GM23338 (cell line): ENCODE results near the gene PTK6. TPM values are rescaled to one million over a fixed set of nuclear protein-coding genes. Genes with fewer than 3 reads are reported as not detected.

Experiments
- ATAC-seq: fragments of 200-7000 bp; cut with Tn5 transposase; 3 replicates; pipeline ENCODE4 v1.9.1; 2020
- DNase-seq: peaks from one replicate; pipeline ENCODE4 v3.0.0-alpha.2; 2015; ENCODE audit warnings: low spot score
- H2AFZ ChIP-seq: fragments of 200-600 bp; sonication (generic); 2 replicates; pipeline ENCODE4 v1.8.0; 2016; ENCODE audit warnings: antibody characterized with exemption, mild to moderate bottlenecking, moderate library complexity
- H3F3A ChIP-seq: fragments of 200-600 bp; sonication (generic); replicated peaks from 2 replicates; pipeline ENCODE4 v1.8.0; 2017; ENCODE audit warnings: antibody characterized with exemption, mixed run types, low read depth
- H3K27ac ChIP-seq: fragments of 200-600 bp; sonication (generic); 2 replicates; pipeline ENCODE4 v1.6.1; 2016; ENCODE audit warnings: low read depth
- H3K27me3 ChIP-seq: fragments of 200-600 bp; sonication (generic); 2 replicates; pipeline ENCODE4 v1.8.0; 2016; ENCODE audit warnings: mild to moderate bottlenecking, mixed run types, moderate library complexity; ENCODE audit not compliant: insufficient read depth
- H3K36me3 ChIP-seq: fragments of 200-600 bp; sonication (generic); 2 replicates; pipeline ENCODE4 v1.8.0; 2016; ENCODE audit warnings: mild to moderate bottlenecking; ENCODE audit not compliant: insufficient read depth
- H3K4me1 ChIP-seq: fragments of 200-600 bp; sonication (generic); 2 replicates; pipeline ENCODE4 v1.8.0; 2016; ENCODE audit warnings: mild to moderate bottlenecking, moderate library complexity; ENCODE audit not compliant: insufficient read depth
- H3K4me2 ChIP-seq: fragments of 200-600 bp; sonication (generic); 2 replicates; pipeline ENCODE4 v1.7.1; 2017; ENCODE audit warnings: mixed run types
- H3K4me3 ChIP-seq: fragments of 200-600 bp; sonication (generic); 2 replicates; pipeline ENCODE4 v1.6.1; 2016; ENCODE audit warnings: mixed run types
- H3K79me2 ChIP-seq: fragments of 200-600 bp; sonication (generic); replicated peaks from 2 replicates; pipeline ENCODE4 v1.8.0; 2017; ENCODE audit warnings: mild to moderate bottlenecking; ENCODE audit not compliant: insufficient read depth
- H3K9me2 ChIP-seq: fragments of 200-600 bp; sonication (generic); 2 replicates; pipeline ENCODE4 v1.8.0; 2017; ENCODE audit not compliant: insufficient read depth
- H4K20me1 ChIP-seq: fragments of 200-600 bp; sonication (generic); replicated peaks from 2 replicates; pipeline ENCODE4 v1.8.0; 2017; ENCODE audit warnings: mild to moderate bottlenecking; ENCODE audit not compliant: insufficient read depth
- H3K27ac Mint-ChIP-seq: 2 replicates; pipeline ENCODE4 v1.8.0; 2020; ENCODE audit warnings: inconsistent platforms, mild to moderate bottlenecking, moderate library complexity, mixed read lengths
- H3K27me3 Mint-ChIP-seq: 3 replicates; pipeline ENCODE4 v1.8.0; 2022; ENCODE audit warnings: low read depth, mild to moderate bottlenecking, moderate library complexity, mixed read lengths, inconsistent platforms; ENCODE audit not compliant: insufficient read depth, poor library complexity
- H3K36me3 Mint-ChIP-seq: 3 replicates; pipeline ENCODE4 v1.8.0; 2021; ENCODE audit warnings: low read depth, mild to moderate bottlenecking, inconsistent platforms, moderate library complexity, mixed read lengths
- H3K4me1 Mint-ChIP-seq: 3 replicates; pipeline ENCODE4 v1.8.0; 2020; ENCODE audit warnings: mild to moderate bottlenecking, inconsistent platforms, mixed read lengths
- H3K4me3 Mint-ChIP-seq: 3 replicates; pipeline ENCODE4 v1.8.0; 2021; ENCODE audit warnings: moderate library complexity, mild to moderate bottlenecking, inconsistent platforms, mixed read lengths
- H3K9me3 Mint-ChIP-seq: 3 replicates; pipeline ENCODE4 v1.8.0; 2020; ENCODE audit warnings: moderate library complexity, mild to moderate bottlenecking, inconsistent platforms, mixed read lengths
- EZH2phosphoT487 ChIP-seq: fragments of 200-600 bp; sonication (generic); IDR thresholded peaks from one replicate; pipeline ENCODE4 v1.8.1; 2018; ENCODE audit warnings: antibody characterized with exemption; ENCODE audit not compliant: unreplicated experiment
- POLR2AphosphoS5 ChIP-seq: IDR thresholded peaks from 2 replicates; pipeline ENCODE4 v1.6.1; 2016; ENCODE audit warnings: antibody characterized with exemption, low read depth
- STAT1 ChIP-seq: IDR thresholded peaks from one replicate; pipeline ENCODE4 v1.6.1; 2016; ENCODE audit warnings: antibody characterized with exemption; ENCODE audit not compliant: unreplicated experiment
- polyA plus RNA-seq: library from polyadenylated mRNA; unstranded; fragments of >200 nt; fragmentation: Nextera tagmentation; extraction: Ambion mirVana; gene quantifications from 2 replicates; pipeline ENCODE4 v1.2.1, GENCODE V29; 2016
- total RNA-seq: library from RNA; depleted of rRNA; stranded (reverse); fragments of >200 nt; shearing (Covaris generic); gene quantifications from 2 replicates; pipeline ENCODE4 v1.2.3, GENCODE V29; 2014
- TF ChIP-seq, protein P1 (sequence below): fragments of 250-450 bp; sonication (Bioruptor Pico); IDR thresholded peaks from 2 replicates; pipeline ENCODE4 v1.5.0; 2020; ENCODE audit warnings: mild to moderate bottlenecking, moderate library complexity

Gene PTK6
- total and polyA plus RNA-seq, 2 experiments from 2014 or later = 0.28 TPM; not detected in 1

DNA sequence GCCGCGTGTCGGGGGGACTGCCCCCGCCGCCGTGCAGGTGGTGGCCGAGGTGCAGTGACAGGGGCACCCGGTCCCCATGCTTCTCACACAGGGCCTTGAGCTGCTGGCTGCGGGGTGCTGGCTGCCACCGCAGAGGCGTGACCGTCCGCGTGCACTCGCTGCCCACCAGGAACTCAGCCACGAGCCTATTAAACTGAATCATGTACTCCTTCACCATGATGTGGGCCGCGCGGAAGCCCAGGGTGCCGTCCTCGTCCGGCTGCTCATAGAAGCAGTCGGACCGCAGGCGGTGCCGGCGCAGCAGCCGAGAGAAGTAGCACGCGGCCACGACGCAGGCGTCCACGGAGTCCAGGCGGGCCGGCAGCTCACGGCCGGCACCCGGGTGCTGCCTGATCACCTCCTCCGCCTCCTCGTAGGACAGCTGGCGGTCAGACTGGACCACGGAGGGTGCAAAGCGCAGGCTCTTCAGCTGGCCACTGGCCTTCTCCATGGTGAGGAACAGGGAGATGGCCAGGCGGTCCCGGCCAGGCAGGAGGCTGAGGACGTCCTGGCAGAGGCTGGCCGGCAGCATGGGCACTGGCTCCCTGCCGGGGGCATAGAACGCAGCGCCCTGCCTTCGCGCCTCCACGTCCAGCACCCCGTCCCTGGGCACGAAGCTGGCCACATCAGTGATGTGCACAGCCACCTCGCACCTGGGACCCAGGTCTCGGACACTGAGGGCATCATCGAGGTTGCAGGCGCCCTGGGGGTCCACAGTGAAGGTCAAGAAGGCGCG lies 27.0 kb upstream of the PTK6 start:
- no peak overlapping the region for H2AFZ ChIP-seq
- H4K20me1 ChIP-seq = no peaks in the 10 kb centered on the region
- H3K4me1 Mint-ChIP-seq = no peaks in the 10 kb centered on the region
- H3F3A ChIP-seq = no peaks in the 10 kb centered on the region
- no peaks in the 10 kb centered on the region for H3K27me3 ChIP-seq
- H3K4me2 ChIP-seq = no peak overlapping the region
- no peaks in the 10 kb centered on the region for H3K36me3 ChIP-seq
- ATAC-seq (no peak), DNase-seq (no peak)
- H3K9me2 ChIP-seq = no peaks in the 10 kb centered on the region
- peaks cover 2% of the 10 kb centered on the region; the same call in 2 of the 3 replicates for H3K9me3 Mint-ChIP-seq
- H3K27me3 Mint-ChIP-seq = no peaks in the 10 kb centered on the region
- H3K27ac Mint-ChIP-seq = no peak overlapping the region
- no peaks in the 10 kb centered on the region for H3K4me1 ChIP-seq
- no peak overlapping the region for H3K4me3 Mint-ChIP-seq
- no peak overlapping the region for H3K27ac ChIP-seq
- no peaks in the 10 kb centered on the region for H3K79me2 ChIP-seq
- TF ChIP-seq, protein P1, sequence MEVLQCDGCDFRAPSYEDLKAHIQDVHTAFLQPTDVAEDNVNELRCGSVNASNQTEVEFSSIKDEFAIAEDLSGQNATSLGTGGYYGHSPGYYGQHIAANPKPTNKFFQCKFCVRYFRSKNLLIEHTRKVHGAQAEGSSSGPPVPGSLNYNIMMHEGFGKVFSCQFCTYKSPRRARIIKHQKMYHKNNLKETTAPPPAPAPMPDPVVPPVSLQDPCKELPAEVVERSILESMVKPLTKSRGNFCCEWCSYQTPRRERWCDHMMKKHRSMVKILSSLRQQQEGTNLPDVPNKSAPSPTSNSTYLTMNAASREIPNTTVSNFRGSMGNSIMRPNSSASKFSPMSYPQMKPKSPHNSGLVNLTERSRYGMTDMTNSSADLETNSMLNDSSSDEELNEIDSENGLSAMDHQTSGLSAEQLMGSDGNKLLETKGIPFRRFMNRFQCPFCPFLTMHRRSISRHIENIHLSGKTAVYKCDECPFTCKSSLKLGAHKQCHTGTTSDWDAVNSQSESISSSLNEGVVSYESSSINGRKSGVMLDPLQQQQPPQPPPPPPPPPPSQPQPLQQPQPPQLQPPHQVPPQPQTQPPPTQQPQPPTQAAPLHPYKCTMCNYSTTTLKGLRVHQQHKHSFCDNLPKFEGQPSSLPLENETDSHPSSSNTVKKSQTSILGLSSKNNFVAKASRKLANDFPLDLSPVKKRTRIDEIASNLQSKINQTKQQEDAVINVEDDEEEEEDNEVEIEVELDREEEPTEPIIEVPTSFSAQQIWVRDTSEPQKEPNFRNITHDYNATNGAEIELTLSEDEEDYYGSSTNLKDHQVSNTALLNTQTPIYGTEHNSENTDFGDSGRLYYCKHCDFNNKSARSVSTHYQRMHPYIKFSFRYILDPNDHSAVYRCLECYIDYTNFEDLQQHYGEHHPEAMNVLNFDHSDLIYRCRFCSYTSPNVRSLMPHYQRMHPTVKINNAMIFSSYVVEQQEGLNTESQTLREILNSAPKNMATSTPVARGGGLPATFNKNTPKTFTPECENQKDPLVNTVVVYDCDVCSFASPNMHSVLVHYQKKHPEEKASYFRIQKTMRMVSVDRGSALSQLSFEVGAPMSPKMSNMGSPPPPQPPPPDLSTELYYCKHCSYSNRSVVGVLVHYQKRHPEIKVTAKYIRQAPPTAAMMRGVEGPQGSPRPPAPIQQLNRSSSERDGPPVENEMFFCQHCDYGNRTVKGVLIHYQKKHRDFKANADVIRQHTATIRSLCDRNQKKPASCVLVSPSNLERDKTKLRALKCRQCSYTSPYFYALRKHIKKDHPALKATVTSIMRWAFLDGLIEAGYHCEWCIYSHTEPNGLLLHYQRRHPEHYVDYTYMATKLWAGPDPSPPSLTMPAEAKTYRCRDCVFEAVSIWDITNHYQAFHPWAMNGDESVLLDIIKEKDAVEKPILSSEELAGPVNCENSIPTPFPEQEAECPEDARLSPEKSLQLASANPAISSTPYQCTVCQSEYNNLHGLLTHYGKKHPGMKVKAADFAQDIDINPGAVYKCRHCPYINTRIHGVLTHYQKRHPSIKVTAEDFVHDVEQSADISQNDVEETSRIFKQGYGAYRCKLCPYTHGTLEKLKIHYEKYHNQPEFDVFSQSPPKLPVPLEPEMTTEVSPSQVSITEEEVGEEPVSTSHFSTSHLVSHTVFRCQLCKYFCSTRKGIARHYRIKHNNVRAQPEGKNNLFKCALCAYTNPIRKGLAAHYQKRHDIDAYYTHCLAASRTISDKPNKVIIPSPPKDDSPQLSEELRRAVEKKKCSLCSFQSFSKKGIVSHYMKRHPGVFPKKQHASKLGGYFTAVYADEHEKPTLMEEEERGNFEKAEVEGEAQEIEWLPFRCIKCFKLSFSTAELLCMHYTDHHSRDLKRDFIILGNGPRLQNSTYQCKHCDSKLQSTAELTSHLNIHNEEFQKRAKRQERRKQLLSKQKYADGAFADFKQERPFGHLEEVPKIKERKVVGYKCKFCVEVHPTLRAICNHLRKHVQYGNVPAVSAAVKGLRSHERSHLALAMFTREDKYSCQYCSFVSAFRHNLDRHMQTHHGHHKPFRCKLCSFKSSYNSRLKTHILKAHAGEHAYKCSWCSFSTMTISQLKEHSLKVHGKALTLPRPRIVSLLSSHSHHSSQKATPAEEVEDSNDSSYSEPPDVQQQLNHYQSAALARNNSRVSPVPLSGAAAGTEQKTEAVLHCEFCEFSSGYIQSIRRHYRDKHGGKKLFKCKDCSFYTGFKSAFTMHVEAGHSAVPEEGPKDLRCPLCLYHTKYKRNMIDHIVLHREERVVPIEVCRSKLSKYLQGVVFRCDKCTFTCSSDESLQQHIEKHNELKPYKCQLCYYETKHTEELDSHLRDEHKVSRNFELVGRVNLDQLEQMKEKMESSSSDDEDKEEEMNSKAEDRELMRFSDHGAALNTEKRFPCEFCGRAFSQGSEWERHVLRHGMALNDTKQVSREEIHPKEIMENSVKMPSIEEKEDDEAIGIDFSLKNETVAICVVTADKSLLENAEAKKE (CRISPR knock-in tag) = no peak
- TF ChIP-seq STAT1 = no peak
- no peak overlapping the region for H3K4me3 ChIP-seq
- peaks cover 3% of the 10 kb centered on the region; the same call in 1 of the 3 replicates for H3K36me3 Mint-ChIP-seq

DNA sequence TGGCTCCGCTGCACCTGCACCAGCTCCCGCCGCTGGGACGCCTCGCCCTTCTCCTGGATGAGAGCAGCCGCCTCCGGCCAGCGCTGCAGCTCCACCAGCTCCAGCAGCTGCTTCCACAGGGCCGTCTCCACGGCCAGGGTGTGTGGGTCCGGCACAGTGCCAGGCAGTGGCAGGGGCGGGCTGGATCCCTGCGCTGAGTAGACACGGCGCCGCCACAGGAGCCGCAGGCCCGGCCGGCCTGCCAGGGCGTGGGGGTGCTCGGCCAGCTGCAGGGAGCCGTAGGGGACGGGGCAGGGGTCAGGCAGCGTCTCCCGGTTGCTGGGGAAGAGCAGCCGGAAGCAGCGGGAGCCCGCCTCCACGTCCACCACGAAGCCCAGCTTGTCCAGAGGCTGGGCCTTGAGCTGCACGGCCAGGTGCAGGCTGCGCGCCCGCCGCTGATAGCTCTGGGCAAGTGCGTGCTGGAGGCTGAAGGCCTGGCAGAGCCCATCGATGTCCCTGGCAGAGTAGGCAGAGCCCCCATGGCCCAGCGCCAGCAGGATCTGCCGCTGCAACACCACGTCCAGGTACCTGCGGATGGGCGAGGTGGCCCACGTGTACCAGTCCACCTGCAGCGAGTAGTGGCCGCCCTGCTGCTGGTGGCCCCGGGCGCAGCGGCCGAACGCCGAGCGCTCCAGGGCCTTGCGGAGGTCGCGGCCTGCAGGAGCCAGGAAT lies 26.2 kb upstream of the PTK6 start:
- Histone ChIP-seq H3K36me3 (no peaks in the 10 kb centered on the region), H2AFZ (no peak overlapping the region), H4K20me1 (no peaks in the 10 kb centered on the region), H3K4me2 (no peak overlapping the region), H3K27me3 (no peaks in the 10 kb centered on the region), H3K4me1 (no peaks in the 10 kb centered on the region), H3K4me3 (no peak overlapping the region), H3K27ac (no peak overlapping the region), H3F3A (no peaks in the 10 kb centered on the region), H3K79me2 (no peaks in the 10 kb centered on the region), H3K9me2 (no peaks in the 10 kb centered on the region)
- Mint-ChIP-seq H3K4me3 (no peak overlapping the region), H3K9me3 (peaks cover 4% of the 10 kb centered on the region; the same call in 2 of the 3 replicates), H3K27me3 (no peaks in the 10 kb centered on the region), H3K36me3 (peaks cover 3% of the 10 kb centered on the region; the same call in 1 of the 3 replicates), H3K27ac (no peak overlapping the region), H3K4me1 (no peaks in the 10 kb centered on the region)
- ATAC-seq (no peak), DNase-seq (no peak)
- no peak for TF ChIP-seq POLR2AphosphoS5
- no peak for TF ChIP-seq EZH2phosphoT487
- TF ChIP-seq, protein P1 (CRISPR knock-in tag) = no peak
